Gastrocnemius medialis (tissue), 4 donors: Measurements from ENCODE around the gene TNFSF10.

Experiments used
- CTCF ChIP-seq, 5 experiments: fragments of 450-650 bp in 3 of 5; fragments of 200-600 bp in 2 of 5; sonication (generic) in 2 of 5; IDR thresholded peaks in 4 of 5; conservative IDR thresholded peaks in 1 of 5; 1 replicate in 4 of 5; 2 replicates in 1 of 5; pipeline ENCODE4 v1.5.1; 2016 to 2019; ENCODE audit warnings: antibody characterized with exemption in 5 of 5, mild to moderate bottlenecking in 3 of 5, moderate library complexity in 3 of 5
- POLR2A ChIP-seq, 2 donors: fragments of 450-650 bp; IDR thresholded peaks; one replicate each; pipeline ENCODE4 v1.6.1; 2017; ENCODE audit warnings: antibody characterized with exemption in 2 of 2, mild to moderate bottlenecking in 2 of 2, moderate library complexity in 2 of 2

GRCh38 chr3:172478116-172478515 is 45.1 kb downstream of the TNFSF10 start:
- TF ChIP-seq CTCF (IDR thresholded peaks at IDR 0.05 in 4 of 5, conservative IDR thresholded peaks at IDR 0.05 in 1 of 5), result no peak
- no peak for TF ChIP-seq POLR2A (IDR thresholded peaks at IDR 0.05)
